ENCODE measurements around the gene CSTF2T.
A peak's percentile ranks its signal among the peaks of the same experiment; 100 is the strongest.

The CSTF2T gene

DNA sequence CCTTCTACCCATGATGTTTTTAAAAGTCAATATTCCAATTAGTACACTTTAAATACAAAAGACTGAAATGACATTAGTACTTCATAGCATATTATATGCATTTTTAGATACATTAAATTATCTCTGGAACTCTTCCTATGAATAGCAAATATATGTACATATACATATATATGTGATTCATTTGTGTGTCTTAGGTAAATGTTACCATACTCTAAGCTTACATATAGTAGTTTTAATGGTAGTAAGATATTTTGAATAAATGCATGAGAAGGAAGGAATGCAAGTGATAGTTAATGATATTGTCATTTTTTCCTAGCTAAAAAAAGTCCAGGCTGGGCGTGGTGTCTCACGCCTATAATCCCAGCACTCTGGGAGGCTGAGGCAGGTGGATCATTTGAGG lies 46.0 kb upstream of the CSTF2T start:
- Histone ChIP-seq H3K4me2 (ENCODE audit: insufficient read depth, low read length) (no peak overlapping the region), H3K4me3 (ENCODE audit: low read depth in 1 of 2, low read length in 2 of 2) (no peak overlapping the region), H3K36me3 (ENCODE audit: insufficient read depth, low read length) (no peaks in the 10 kb centered on the region), H3K9ac (ENCODE audit: low read depth, low read length) (no peak overlapping the region), H3K4me1 (ENCODE audit: insufficient read depth, low read length) (no peaks in the 10 kb centered on the region), H3K27me3 (ENCODE audit: insufficient read depth, low read length, poor library complexity) (no peaks in the 10 kb centered on the region), H3K79me2 (ENCODE audit: insufficient read depth, low read length) (no peaks in the 10 kb centered on the region), H4K20me1 (ENCODE audit: insufficient read depth, low read length) (no peaks in the 10 kb centered on the region), H3K27ac (ENCODE audit: low read length) (no peak overlapping the region), H3K9me3 (ENCODE audit: insufficient read depth, low read length, severe bottlenecking) (no peaks in the 10 kb centered on the region), H2AFZ (ENCODE audit: low read depth, low read length) (no peak overlapping the region)
- DNase-seq (no peak), ATAC-seq (ENCODE audit: insufficient read depth, low read depth) (no peak)
- TF ChIP-seq, protein P1, sequence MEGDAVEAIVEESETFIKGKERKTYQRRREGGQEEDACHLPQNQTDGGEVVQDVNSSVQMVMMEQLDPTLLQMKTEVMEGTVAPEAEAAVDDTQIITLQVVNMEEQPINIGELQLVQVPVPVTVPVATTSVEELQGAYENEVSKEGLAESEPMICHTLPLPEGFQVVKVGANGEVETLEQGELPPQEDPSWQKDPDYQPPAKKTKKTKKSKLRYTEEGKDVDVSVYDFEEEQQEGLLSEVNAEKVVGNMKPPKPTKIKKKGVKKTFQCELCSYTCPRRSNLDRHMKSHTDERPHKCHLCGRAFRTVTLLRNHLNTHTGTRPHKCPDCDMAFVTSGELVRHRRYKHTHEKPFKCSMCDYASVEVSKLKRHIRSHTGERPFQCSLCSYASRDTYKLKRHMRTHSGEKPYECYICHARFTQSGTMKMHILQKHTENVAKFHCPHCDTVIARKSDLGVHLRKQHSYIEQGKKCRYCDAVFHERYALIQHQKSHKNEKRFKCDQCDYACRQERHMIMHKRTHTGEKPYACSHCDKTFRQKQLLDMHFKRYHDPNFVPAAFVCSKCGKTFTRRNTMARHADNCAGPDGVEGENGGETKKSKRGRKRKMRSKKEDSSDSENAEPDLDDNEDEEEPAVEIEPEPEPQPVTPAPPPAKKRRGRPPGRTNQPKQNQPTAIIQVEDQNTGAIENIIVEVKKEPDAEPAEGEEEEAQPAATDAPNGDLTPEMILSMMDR (IDR thresholded peaks at IDR 0.05; ENCODE audit: borderline replicate concordance, extremely low read depth, low read length, poor library complexity, severe bottlenecking): no peak
- TF ChIP-seq EZH2 (IDR thresholded peaks at IDR 0.05; ENCODE audit: borderline replicate concordance, low read depth, low read length, severe bottlenecking): no peak

DNA sequence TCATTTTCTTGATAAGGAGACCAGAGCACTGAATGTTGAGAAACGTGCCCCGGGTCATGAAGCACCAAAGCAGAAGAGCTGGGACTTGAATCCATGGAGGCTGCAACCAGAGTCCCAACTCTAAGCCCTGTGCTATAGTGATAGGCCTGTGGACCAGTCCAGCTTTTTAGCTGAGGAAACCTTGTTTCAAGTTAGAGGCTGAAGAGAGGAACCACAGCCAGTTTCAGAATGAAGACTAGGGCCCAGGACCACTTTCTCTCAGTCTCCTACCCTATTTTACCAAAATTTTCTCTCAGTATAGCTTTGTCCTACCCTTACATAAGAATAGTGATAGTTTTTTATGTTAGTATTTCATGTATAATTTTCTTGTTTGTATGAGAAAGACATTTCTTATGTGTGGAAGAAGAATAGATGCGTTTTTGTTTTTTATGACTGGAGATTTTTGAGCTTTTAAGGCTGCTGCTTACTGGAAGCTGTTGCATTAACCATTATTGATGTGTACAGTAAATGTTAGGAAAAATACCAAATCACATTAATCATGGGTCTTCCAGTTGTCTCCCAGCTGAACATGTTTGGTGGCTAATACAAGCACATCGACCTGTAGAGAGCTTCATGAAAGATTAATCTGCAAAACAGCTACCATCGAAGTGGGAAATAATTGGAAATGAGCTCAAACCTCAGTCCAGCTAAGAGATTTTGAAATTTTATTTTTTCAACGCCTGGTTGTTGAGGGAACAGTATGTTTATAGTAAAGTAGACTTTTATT lies 45.0 kb upstream of the CSTF2T start:
- Histone ChIP-seq H4K20me1 (ENCODE audit: insufficient read depth, low read length) (no peaks in the 10 kb centered on the region), H2AFZ (ENCODE audit: low read depth, low read length) (no peak overlapping the region), H3K4me2 (ENCODE audit: insufficient read depth, low read length) (no peak overlapping the region), H3K79me2 (ENCODE audit: insufficient read depth, low read length) (no peaks in the 10 kb centered on the region), H3K27ac (ENCODE audit: low read length) (no peak overlapping the region), H3K9ac (ENCODE audit: low read depth, low read length) (no peak overlapping the region), H3K4me3 (ENCODE audit: low read depth in 1 of 2, low read length in 2 of 2) (no peak overlapping the region), H3K9me3 (ENCODE audit: insufficient read depth, low read length, severe bottlenecking) (no peaks in the 10 kb centered on the region), H3K4me1 (ENCODE audit: insufficient read depth, low read length) (no peaks in the 10 kb centered on the region), H3K27me3 (ENCODE audit: insufficient read depth, low read length, poor library complexity) (no peaks in the 10 kb centered on the region), H3K36me3 (ENCODE audit: insufficient read depth, low read length) (no peaks in the 10 kb centered on the region)
- TF ChIP-seq EZH2 (IDR thresholded peaks at IDR 0.05; ENCODE audit: borderline replicate concordance, low read depth, low read length, severe bottlenecking): no peak
- TF ChIP-seq, protein P1 (IDR thresholded peaks at IDR 0.05; ENCODE audit: borderline replicate concordance, extremely low read depth, low read length, poor library complexity, severe bottlenecking): no peak
- no peak for ATAC-seq (ENCODE audit: insufficient read depth, low read depth)
- no peak for DNase-seq

DNA sequence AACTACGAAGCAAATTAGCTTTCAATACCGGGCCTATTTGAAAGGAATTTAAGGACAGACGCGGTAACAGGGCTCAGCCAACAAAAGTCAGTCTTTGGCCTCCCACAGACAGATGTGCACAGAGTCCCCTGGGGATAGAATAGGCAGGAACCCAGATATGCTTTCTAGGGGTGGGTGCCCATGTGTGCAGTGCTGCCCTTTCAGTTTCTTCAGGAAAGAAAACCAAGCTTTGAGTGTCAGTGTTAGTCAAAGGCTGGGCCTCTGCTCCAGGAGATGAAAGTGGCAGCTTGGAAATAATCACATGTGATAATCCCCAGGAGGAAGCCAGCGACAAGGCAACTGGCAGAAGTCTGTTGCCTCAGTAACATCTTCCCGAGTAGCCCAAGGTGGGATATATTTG lies 43.8 kb upstream of the CSTF2T start:
- TF ChIP-seq EZH2 (IDR thresholded peaks at IDR 0.05; ENCODE audit: borderline replicate concordance, low read depth, low read length, severe bottlenecking): no peak
- TF ChIP-seq, protein P1 (IDR thresholded peaks at IDR 0.05; ENCODE audit: borderline replicate concordance, extremely low read depth, low read length, poor library complexity, severe bottlenecking): no peak
- Histone ChIP-seq H4K20me1 (ENCODE audit: insufficient read depth, low read length) (no peaks in the 10 kb centered on the region), H3K9ac (ENCODE audit: low read depth, low read length) (no peak overlapping the region), H3K4me2 (ENCODE audit: insufficient read depth, low read length) (no peak overlapping the region), H3K9me3 (ENCODE audit: insufficient read depth, low read length, severe bottlenecking) (no peaks in the 10 kb centered on the region), H3K27me3 (ENCODE audit: insufficient read depth, low read length, poor library complexity) (no peaks in the 10 kb centered on the region), H3K27ac (ENCODE audit: low read length) (no peak overlapping the region), H3K4me1 (ENCODE audit: insufficient read depth, low read length) (no peaks in the 10 kb centered on the region), H2AFZ (ENCODE audit: low read depth, low read length) (no peak overlapping the region), H3K36me3 (ENCODE audit: insufficient read depth, low read length) (no peaks in the 10 kb centered on the region), H3K79me2 (ENCODE audit: insufficient read depth, low read length) (no peaks in the 10 kb centered on the region), H3K4me3 (ENCODE audit: low read depth in 1 of 2, low read length in 2 of 2) (no peak overlapping the region)
- ATAC-seq (ENCODE audit: insufficient read depth, low read depth) (peak; percentile 92), DNase-seq (peak; percentile 47)
